ENCODE data around the gene USP49. TPM values are rescaled to one million over a fixed set of nuclear protein-coding genes. Genes with fewer than 3 reads are reported as not detected.

USP49 gene
- total RNA-seq (2012; rRNA removed) (1.4 TPM in 2 replicates), polyA plus RNA-seq (2012; rRNA removed) (1.4 and 2.1 TPM in 2 replicates), Bru-seq, nascent RNA (percentile 68 among the genes with signal in this experiment), BruChase-seq, experiment 1, labeled RNA remaining after a 6-hour chase (percentile 80 among the genes with signal in this experiment), BruChase-seq, experiment 2, labeled RNA remaining after a 2-hour chase (percentile 69 among the genes with signal in this experiment)
- polyA plus RNA-seq (2012; cell fraction: cytosol; rRNA removed) = 0.55 and 0.92 TPM in 2 replicates
- polyA plus RNA-seq (2012; cell fraction: nucleus; rRNA removed; ENCODE audit: low replicate concordance) = 9.5 and 9.8 TPM in 2 replicates
- long read RNA-seq = 0 reads

GRCh38 chr6:41895300-41896233, at the start of gene USP49:
Gene USP49 (minus strand): TSS chr6:41895375. CDS start chr6:41806983, 88,392 bp downstream.
- intact Hi-C loops (cut with micrococcal nuclease) (loop anchor here (1.0 to 2.0 kb wide), 2 partner anchors 49 to 149 kb away; no protein-coding TSS in a partner anchor), in situ Hi-C loops (cut with MboI; ENCODE audit: low sequenced_read_pairs) (no loop called here), dilution Hi-C loops (cut with HindIII; ENCODE audit: low sequenced_read_pairs, unreplicated experiment) (no loop called here)
- Histone ChIP-seq H2AK5ac (ENCODE audit: low read depth, low read length) (peak within 1 kb of the TSS; percentile 67), H2AFZ (replicated peaks; ENCODE audit: low read length, poor library complexity) (peak within 1 kb of the TSS; percentile 98), H3K56ac (ENCODE audit: extremely low read depth, insufficient read depth, low read length) (peak within 1 kb of the TSS; percentile 57), H4K20me1 (ENCODE audit: insufficient read depth, low read length) (no peaks in the 10 kb centered on the region; the same call in 1 of the 2 replicates), H2AK9ac (replicated peaks; ENCODE audit: low read depth, low read length, poor library complexity) (peak within 1 kb of the TSS; percentile 94), H3K23ac (ENCODE audit: low read depth, low read length) (peak within 1 kb of the TSS; percentile 90), H2BK120ac (ENCODE audit: low read depth, low read length) (peak within 1 kb of the TSS; percentile 70; the same call in 1 of the 2 replicates), H3K4me3 (ENCODE audit: insufficient read depth, low read depth, low read length) (peak within 1 kb of the TSS; percentile 91), H2BK15ac (ENCODE audit: low read depth, low read length) (peak within 1 kb of the TSS; percentile 70; the same call in 1 of the 3 replicates), H3K27ac (ENCODE audit: insufficient read depth, low read length) (peak within 1 kb of the TSS; percentile 86), H3K4ac (ENCODE audit: low read depth, low read length) (peak within 1 kb of the TSS; percentile 70), H3K9me1 (ENCODE audit: insufficient read depth, low read length) (peaks cover 3% of the 10 kb centered on the region; the same call in 1 of the 2 replicates), H3K4me2 (ENCODE audit: low read depth, low read length) (peak within 1 kb of the TSS; percentile 86), H3K14ac (replicated peaks; ENCODE audit: low read depth, low read length) (peak within 1 kb of the TSS; percentile 36; the same call in 1 of the 2 replicates), H2BK5ac (ENCODE audit: low read depth, low read length, poor library complexity, severe bottlenecking) (peak within 1 kb of the TSS; percentile 83), H3K36me3 (ENCODE audit: control insufficient read depth, insufficient read depth, low read length) (peaks cover 2% of the 10 kb centered on the region), H3K9me3 (ENCODE audit: control insufficient read depth, insufficient read depth, low read length) (no peaks in the 10 kb centered on the region), H3K79me1 (ENCODE audit: low read depth in 1 of 2, low read length in 2 of 2) (peaks cover 7 to 17% of the 10 kb centered on the region in 2 experiments; a peak in 3 of 4 replicates), H4K91ac (ENCODE audit: insufficient read depth, low read depth, low read length) (no peak within 1 kb of the TSS; the same call in 1 of the 2 replicates), H4K5ac (ENCODE audit: low read depth, low read length) (peak within 1 kb of the TSS; percentile 23; the same call in 1 of the 2 replicates), H4K8ac (ENCODE audit: low read depth in 2 of 2, low read length in 2 of 2) (peak within 1 kb of the TSS; percentile 53 to 89; a peak in 3 of 4 replicates), H2BK20ac (ENCODE audit: low read depth, low read length) (no peak within 1 kb of the TSS), H3K18ac (ENCODE audit: low read depth, low read length) (peak within 1 kb of the TSS; percentile 50; the same call in 1 of the 2 replicates), H3K27me3 (ENCODE audit: control insufficient read depth, insufficient read depth, low read length) (no peaks in the 10 kb centered on the region), H3K9ac (ENCODE audit: low read depth, low read length) (peak within 1 kb of the TSS; percentile 77), H3K4me1 (ENCODE audit: control insufficient read depth, insufficient read depth, low read length) (peaks cover 2% of the 10 kb centered on the region; the same call in 1 of the 2 replicates)
- no TSS peak for BruUV-seq (replicated peaks)
- WGBS, 2 experiments (ENCODE audit: extremely low coverage in 2 of 2, insufficient read length in 1 of 2) = 5% methylated on average over 8 of the region's 55 CpGs; no CpG with 5 or more reads in 1 of the 2 experiments
- CTCF ChIA-PET = interaction anchor here (0.6 to 1.0 kb wide), 3 partner anchors 46 to 172 kb away, joined by 3 to 4 read pairs (median 3); partner anchors contain the start of genes CCND3 and TOMM6
- POLR2A ChIA-PET (ENCODE audit: unreplicated experiment) = interaction anchor here (0.6 kb wide), 1 partner anchor 80 kb away, joined by 4 read pairs; no protein-coding TSS in a partner anchor
- TF ChIP-seq SMC3 (IDR thresholded peaks at IDR 0.05; ENCODE audit: low read depth, low read length) (no peak), NFE2L2 (IDR thresholded peaks at IDR 0.05; ENCODE audit: low read depth, low read length) (no peak), POLR2A (IDR thresholded peaks at IDR 0.05; ENCODE audit: low read depth, low read length) (peak; percentile 72), BHLHE40 (IDR thresholded peaks at IDR 0.05; ENCODE audit: low read depth, low read length) (peak; percentile 88), RFX5 (IDR thresholded peaks at IDR 0.05; ENCODE audit: low read depth, low read length) (no peak), USF2 (IDR thresholded peaks at IDR 0.05; ENCODE audit: low read depth, low read length) (peak; percentile 84), MAZ (IDR thresholded peaks at IDR 0.05; ENCODE audit: borderline replicate concordance, low read depth, low read length) (peak; percentile 42; the same call in 1 of the 2 replicates), CEBPB (IDR thresholded peaks at IDR 0.05; ENCODE audit: low read depth, low read length) (peak; percentile 58), CTCF (conservative IDR thresholded peaks at IDR 0.05; ENCODE audit: low read depth, low read length) (0 out of 2 replicates have a peak, but pooled peaks have one; percentile 8), RCOR1 (IDR thresholded peaks at IDR 0.05; ENCODE audit: insufficient replicate concordance, low read length) (no peak), CHD1 (IDR thresholded peaks at IDR 0.05; ENCODE audit: low read depth, low read length) (no peak), MXI1 (IDR thresholded peaks at IDR 0.05; ENCODE audit: borderline replicate concordance, low read depth, low read length) (peak; percentile 70; the same call in 1 of the 2 replicates)
- DNase-seq = peak; percentile 87
- ATAC-seq (ENCODE audit: low read depth) = peak; percentile 98

Data from IMR-90 (cell line).